WTC11 (cell line): ENCODE results near the gene TMEM117. TPM values are rescaled to one million over a fixed set of nuclear protein-coding genes. Genes with fewer than 3 reads are reported as not detected.

Source experiments
- ATAC-seq: fragments of 200-7000 bp; cut with Tn5 transposase; 2 replicates; pipeline ENCODE4 v1.10.0; 2021; ENCODE audit warnings: mild to moderate bottlenecking, moderate library complexity
- CTCF ChIA-PET: fragments of 300-600 bp; sonication (Branson Sonifier 250); formaldehyde crosslinking; loops from one replicate; lab custom pipeline; 2021; ENCODE audit warnings: antibody characterized with exemption; lab: Charles Lee
- POLR2A ChIA-PET: fragments of 350-600 bp; sonication (Branson Sonifier 250); formaldehyde crosslinking; loops from one replicate; lab custom pipeline; 2021; ENCODE audit warnings: antibody characterized with exemption; lab: Charles Lee
- DNase-seq: peaks from one replicate; pipeline ENCODE4 v3.0.0; 2021; ENCODE audit warnings: low spot score
- H3K27ac Mint-ChIP-seq: 2 replicates; pipeline ENCODE4 v1.8.0; 2021; ENCODE audit warnings: mixed read lengths
- H3K27me3 Mint-ChIP-seq: 2 replicates; pipeline ENCODE4 v1.8.0; 2021; ENCODE audit warnings: low read depth, mild to moderate bottlenecking, moderate library complexity, mixed read lengths
- H3K36me3 Mint-ChIP-seq: 2 replicates; pipeline ENCODE4 v1.8.0; 2021; ENCODE audit warnings: mixed read lengths
- H3K4me1 Mint-ChIP-seq: 2 replicates; pipeline ENCODE4 v1.8.0; 2022; ENCODE audit warnings: mixed read lengths
- H3K4me3 Mint-ChIP-seq: 2 replicates; pipeline ENCODE4 v1.8.0; 2021; ENCODE audit warnings: mild to moderate bottlenecking, moderate library complexity, mixed read lengths
- H3K9me3 Mint-ChIP-seq: 2 replicates; pipeline ENCODE4 v1.8.0; 2021; ENCODE audit warnings: mixed read lengths
- ARID4B ChIP-seq: sonication (generic); formaldehyde crosslinking; IDR thresholded peaks from 2 replicates; pipeline ENCODE4 v1.8.0; 2023; ENCODE audit warnings: missing genetic modification reagents, mild to moderate bottlenecking, borderline replicate concordance
- ATF2 ChIP-seq: sonication (generic); formaldehyde crosslinking; IDR thresholded peaks from 2 replicates; pipeline ENCODE4 v1.8.1; 2022; ENCODE audit warnings: low read depth, missing genetic modification reagents, borderline replicate concordance
- EMX1 ChIP-seq: fragments of 250-450 bp; sonication (Bioruptor Pico); IDR thresholded peaks from 2 replicates; pipeline ENCODE4 v1.8.0; 2021; ENCODE audit warnings: mild to moderate bottlenecking
- ETV6 ChIP-seq: sonication (generic); formaldehyde crosslinking; IDR thresholded peaks from 2 replicates; pipeline ENCODE4 v1.8.1; 2022; ENCODE audit warnings: mild to moderate bottlenecking, missing genetic modification reagents
- FOXJ3 ChIP-seq: sonication (generic); formaldehyde crosslinking; IDR thresholded peaks from 2 replicates; pipeline ENCODE4 v1.9.0; 2021; ENCODE audit warnings: missing genetic modification reagents, mild to moderate bottlenecking, borderline replicate concordance
- HMGXB4 ChIP-seq: sonication (generic); formaldehyde crosslinking; IDR thresholded peaks from 2 replicates; pipeline ENCODE4 v1.8.1; 2023; ENCODE audit warnings: mild to moderate bottlenecking, moderate library complexity, missing genetic modification reagents
- SOX15 ChIP-seq: fragments of 250-450 bp; sonication (Bioruptor Pico); IDR thresholded peaks from 2 replicates; pipeline ENCODE4 v1.9.0; 2021; ENCODE audit warnings: mild to moderate bottlenecking
- ZNF423 ChIP-seq: fragments of 250-450 bp; sonication (Bioruptor Pico); IDR thresholded peaks from 2 replicates; pipeline ENCODE4 v2.1.2; 2022; ENCODE audit warnings: mild to moderate bottlenecking, moderate library complexity
- total RNA-seq: library from RNA; stranded (reverse); gene quantifications from 3 replicates; pipeline ENCODE4 v1.2.3, GENCODE V29; 2021
- TF ChIP-seq, protein P1 (sequence below): sonication (generic); formaldehyde crosslinking; IDR thresholded peaks from 2 replicates; pipeline ENCODE4 v1.8.1; 2023; ENCODE audit warnings: mild to moderate bottlenecking, missing genetic modification reagents, borderline replicate concordance
- TF ChIP-seq, protein P2 (sequence below): sonication (generic); formaldehyde crosslinking; IDR thresholded peaks from 2 replicates; pipeline ENCODE4 v1.8.1; 2022; ENCODE audit warnings: mild to moderate bottlenecking, moderate library complexity, missing genetic modification reagents
- TF ChIP-seq, protein P3 (sequence below): fragments of 250-450 bp; sonication (Bioruptor Pico); IDR thresholded peaks from 2 replicates; pipeline ENCODE4 v2.1.2; 2022; ENCODE audit warnings: mild to moderate bottlenecking, moderate library complexity

The TMEM117 gene
- total RNA-seq, 1 experiment from 2014 or later = 1.5 TPM

DNA sequence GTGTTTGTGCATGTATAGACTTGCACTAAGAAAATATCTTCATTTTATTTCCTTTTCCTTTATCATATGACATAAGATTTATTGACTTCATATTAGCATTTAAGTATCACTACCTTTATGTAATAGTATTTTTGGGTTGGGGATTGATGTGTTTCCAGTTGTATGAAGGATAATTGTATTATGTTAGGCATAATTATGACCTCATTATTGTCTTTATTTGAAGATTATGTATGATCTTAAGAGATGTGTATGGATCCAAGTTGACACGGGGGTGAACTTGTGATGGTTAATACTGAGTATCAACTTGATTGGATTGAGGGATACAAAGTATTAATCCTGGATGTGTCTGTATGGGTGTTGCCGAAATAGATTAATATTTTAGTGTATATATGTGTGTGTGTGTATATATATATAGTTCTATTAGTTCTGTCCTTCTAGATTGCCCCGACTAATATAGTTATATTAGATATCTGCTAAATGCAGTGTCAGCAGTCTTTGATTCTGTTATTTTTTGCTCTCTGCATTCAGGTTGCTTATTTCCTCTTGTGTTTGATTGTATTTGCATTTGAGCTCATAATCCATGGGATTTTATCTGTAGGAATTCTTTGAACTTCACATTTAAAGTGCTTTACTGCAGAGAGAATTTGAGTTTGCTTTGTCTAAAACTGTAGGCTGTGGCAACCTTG, 211.0 kb downstream of the TMEM117 start (continued):
- TF ChIP-seq, protein P1, sequence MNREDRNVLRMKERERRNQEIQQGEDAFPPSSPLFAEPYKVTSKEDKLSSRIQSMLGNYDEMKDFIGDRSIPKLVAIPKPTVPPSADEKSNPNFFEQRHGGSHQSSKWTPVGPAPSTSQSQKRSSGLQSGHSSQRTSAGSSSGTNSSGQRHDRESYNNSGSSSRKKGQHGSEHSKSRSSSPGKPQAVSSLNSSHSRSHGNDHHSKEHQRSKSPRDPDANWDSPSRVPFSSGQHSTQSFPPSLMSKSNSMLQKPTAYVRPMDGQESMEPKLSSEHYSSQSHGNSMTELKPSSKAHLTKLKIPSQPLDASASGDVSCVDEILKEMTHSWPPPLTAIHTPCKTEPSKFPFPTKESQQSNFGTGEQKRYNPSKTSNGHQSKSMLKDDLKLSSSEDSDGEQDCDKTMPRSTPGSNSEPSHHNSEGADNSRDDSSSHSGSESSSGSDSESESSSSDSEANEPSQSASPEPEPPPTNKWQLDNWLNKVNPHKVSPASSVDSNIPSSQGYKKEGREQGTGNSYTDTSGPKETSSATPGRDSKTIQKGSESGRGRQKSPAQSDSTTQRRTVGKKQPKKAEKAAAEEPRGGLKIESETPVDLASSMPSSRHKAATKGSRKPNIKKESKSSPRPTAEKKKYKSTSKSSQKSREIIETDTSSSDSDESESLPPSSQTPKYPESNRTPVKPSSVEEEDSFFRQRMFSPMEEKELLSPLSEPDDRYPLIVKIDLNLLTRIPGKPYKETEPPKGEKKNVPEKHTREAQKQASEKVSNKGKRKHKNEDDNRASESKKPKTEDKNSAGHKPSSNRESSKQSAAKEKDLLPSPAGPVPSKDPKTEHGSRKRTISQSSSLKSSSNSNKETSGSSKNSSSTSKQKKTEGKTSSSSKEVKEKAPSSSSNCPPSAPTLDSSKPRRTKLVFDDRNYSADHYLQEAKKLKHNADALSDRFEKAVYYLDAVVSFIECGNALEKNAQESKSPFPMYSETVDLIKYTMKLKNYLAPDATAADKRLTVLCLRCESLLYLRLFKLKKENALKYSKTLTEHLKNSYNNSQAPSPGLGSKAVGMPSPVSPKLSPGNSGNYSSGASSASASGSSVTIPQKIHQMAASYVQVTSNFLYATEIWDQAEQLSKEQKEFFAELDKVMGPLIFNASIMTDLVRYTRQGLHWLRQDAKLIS (CRISPR knock-in tag) = no peak
- TF ChIP-seq EMX1 (CRISPR knock-in tag) (no peak), HMGXB4 (CRISPR knock-in tag) (no peak), ARID4B (no peak), ZNF423 (CRISPR knock-in tag) (no peak)

- H3K4me3 Mint-ChIP-seq = no peak overlapping the region
- H3K4me1 Mint-ChIP-seq = no peaks in the 10 kb centered on the region
- no peaks in the 10 kb centered on the region; the same call in 1 of the 2 replicates for H3K27me3 Mint-ChIP-seq
- DNase-seq (no peak), ATAC-seq (no peak)
- no peaks in the 10 kb centered on the region for H3K36me3 Mint-ChIP-seq
- TF ChIP-seq ATF2 (no peak), ETV6 (CRISPR knock-in tag) (no peak), FOXJ3 (CRISPR knock-in tag) (no peak), SOX15 (CRISPR knock-in tag) (no peak)
- TF ChIP-seq, protein P2, sequence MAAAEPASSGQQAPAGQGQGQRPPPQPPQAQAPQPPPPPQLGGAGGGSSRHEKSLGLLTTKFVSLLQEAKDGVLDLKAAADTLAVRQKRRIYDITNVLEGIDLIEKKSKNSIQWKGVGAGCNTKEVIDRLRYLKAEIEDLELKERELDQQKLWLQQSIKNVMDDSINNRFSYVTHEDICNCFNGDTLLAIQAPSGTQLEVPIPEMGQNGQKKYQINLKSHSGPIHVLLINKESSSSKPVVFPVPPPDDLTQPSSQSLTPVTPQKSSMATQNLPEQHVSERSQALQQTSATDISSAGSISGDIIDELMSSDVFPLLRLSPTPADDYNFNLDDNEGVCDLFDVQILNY = no peak
- TF ChIP-seq, protein P3, sequence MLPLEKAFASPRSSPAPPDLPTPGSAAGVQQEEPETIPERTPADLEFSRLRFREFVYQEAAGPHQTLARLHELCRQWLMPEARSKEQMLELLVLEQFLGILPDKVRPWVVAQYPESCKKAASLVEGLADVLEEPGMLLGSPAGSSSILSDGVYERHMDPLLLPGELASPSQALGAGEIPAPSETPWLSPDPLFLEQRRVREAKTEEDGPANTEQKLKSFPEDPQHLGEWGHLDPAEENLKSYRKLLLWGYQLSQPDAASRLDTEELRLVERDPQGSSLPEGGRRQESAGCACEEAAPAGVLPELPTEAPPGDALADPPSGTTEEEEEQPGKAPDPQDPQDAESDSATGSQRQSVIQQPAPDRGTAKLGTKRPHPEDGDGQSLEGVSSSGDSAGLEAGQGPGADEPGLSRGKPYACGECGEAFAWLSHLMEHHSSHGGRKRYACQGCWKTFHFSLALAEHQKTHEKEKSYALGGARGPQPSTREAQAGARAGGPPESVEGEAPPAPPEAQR (CRISPR knock-in tag) = no peak
- CTCF ChIA-PET = no interaction called here
- no peak overlapping the region for H3K27ac Mint-ChIP-seq
- H3K9me3 Mint-ChIP-seq = no peaks in the 10 kb centered on the region
- POLR2A ChIA-PET = no interaction called here
Observed at GRCh38 chr12:44052554-44052953, 216.7 kb downstream of the TMEM117 start.
